Gastroesophageal sphincter (tissue), 3 donors: ENCODE measurements around the gene CCDC83.

Source experiments
- POLR2A ChIP-seq, 2 donors: fragments of 450-650 bp; IDR thresholded peaks; one replicate each; pipeline ENCODE4 v1.6.1; 2017; ENCODE audit warnings: antibody characterized with exemption in 2 of 2, mild to moderate bottlenecking in 2 of 2, moderate library complexity in 1 of 2
- POLR2AphosphoS5 ChIP-seq: sonication (generic); formaldehyde crosslinking; IDR thresholded peaks from one replicate; pipeline ENCODE4 v1.6.1; 2017; ENCODE audit warnings: antibody characterized with exemption
- TF ChIP-seq, protein P1 (sequence below), 4 experiments: fragments of 200-600 bp in 2 of 4; fragments of 450-650 bp in 2 of 4; sonication (generic) in 1 of 4; IDR thresholded peaks; one replicate each; pipeline ENCODE4 v1.5.1; 2017 to 2019; ENCODE audit warnings: antibody characterized with exemption in 4 of 4, mild to moderate bottlenecking in 2 of 4, moderate library complexity in 2 of 4

DNA sequence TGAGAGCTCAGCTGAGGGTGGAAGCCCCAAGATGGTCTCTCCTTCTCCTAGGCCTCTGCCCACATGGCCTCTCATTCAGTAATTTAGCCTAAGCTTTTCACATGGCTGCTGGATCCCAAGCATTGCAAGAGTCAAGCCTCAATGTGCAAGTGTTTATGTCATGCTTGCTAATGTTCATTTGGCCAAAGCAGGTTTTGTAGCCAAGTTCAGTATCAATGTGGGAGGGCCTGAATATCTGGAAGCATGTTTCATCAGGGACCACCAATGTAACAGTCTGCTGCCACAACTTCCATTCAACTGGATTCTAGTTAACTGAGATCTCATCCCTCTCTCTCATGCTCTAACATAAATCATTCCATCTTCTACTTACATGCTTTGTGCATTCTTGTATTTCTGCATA, 35.7 kb upstream of the CCDC83 start:
- TF ChIP-seq POLR2A (IDR thresholded peaks at IDR 0.05) (no peak), POLR2AphosphoS5 (no peak)
- TF ChIP-seq, protein P1, sequence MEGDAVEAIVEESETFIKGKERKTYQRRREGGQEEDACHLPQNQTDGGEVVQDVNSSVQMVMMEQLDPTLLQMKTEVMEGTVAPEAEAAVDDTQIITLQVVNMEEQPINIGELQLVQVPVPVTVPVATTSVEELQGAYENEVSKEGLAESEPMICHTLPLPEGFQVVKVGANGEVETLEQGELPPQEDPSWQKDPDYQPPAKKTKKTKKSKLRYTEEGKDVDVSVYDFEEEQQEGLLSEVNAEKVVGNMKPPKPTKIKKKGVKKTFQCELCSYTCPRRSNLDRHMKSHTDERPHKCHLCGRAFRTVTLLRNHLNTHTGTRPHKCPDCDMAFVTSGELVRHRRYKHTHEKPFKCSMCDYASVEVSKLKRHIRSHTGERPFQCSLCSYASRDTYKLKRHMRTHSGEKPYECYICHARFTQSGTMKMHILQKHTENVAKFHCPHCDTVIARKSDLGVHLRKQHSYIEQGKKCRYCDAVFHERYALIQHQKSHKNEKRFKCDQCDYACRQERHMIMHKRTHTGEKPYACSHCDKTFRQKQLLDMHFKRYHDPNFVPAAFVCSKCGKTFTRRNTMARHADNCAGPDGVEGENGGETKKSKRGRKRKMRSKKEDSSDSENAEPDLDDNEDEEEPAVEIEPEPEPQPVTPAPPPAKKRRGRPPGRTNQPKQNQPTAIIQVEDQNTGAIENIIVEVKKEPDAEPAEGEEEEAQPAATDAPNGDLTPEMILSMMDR (IDR thresholded peaks at IDR 0.05): no peak
